ENCODE measurements around the gene SUMO2.

- TF ChIP-seq EZH2 (IDR thresholded peaks at IDR 0.05; ENCODE audit: insufficient read depth, poor library complexity, severe bottlenecking) (no peak), EZH2phosphoT487 (IDR thresholded peaks at IDR 0.05; ENCODE audit: insufficient read depth, low read depth) (no peak)
These were observed 44.2 kb downstream of the SUMO2 start for GRCh38 chr17:75138519-75138918.
